GM12801 (cell line): ENCODE results near the gene BRI3.

ENCODE experiments used
- CTCF ChIP-seq: IDR thresholded peaks from one replicate; pipeline ENCODE4 v1.5.1; 2011; ENCODE audit warnings: control low read depth; ENCODE audit not compliant: insufficient read length; ENCODE audit errors: extremely low read depth

The BRI3 gene

GRCh38 chr7:98284335-98285036 lies 3.0 kb downstream of the BRI3 start:
- TF ChIP-seq CTCF = no peak

GRCh38 chr7:98285157-98286092 lies 3.9 kb downstream of the BRI3 start:
- no peak for TF ChIP-seq CTCF

GRCh38 chr7:98286093-98286539 lies 4.6 kb downstream of the BRI3 start:
- no peak for TF ChIP-seq CTCF

- no peak for TF ChIP-seq CTCF
Measured at GRCh38 chr7:98286701-98287485, 5.4 kb downstream of the BRI3 start.

GRCh38 chr7:98287486-98287959 lies 6.0 kb downstream of the BRI3 start:
- TF ChIP-seq CTCF = no peak

- no peak for TF ChIP-seq CTCF
Measured at GRCh38 chr7:98288064-98288823, 6.8 kb downstream of the BRI3 start.
